Activated CD4-positive, alpha-beta memory T cell treated with anti-CD3 and anti-CD28 coated beads, Interleukin-2, amount 10 ng/mL, durations not matched to agents 7 days and 5 days (primary cell): Measurements from ENCODE around the gene HES7. TPM values are rescaled to one million over a fixed set of nuclear protein-coding genes. Genes with fewer than 3 reads are reported as not detected.

Source experiments
- CTCF ChIA-PET: fragments of 350-600 bp; sonication (Branson Sonifier 250); formaldehyde crosslinking; loops from one replicate; lab custom pipeline; 2021; ENCODE audit warnings: antibody characterized with exemption, inconsistent platforms; lab: Charles Lee
- POLR2A ChIA-PET: fragments of 350-600 bp; sonication (Branson Sonifier 250); formaldehyde crosslinking; loops from one replicate; lab custom pipeline; 2021; ENCODE audit warnings: antibody characterized with exemption; lab: Charles Lee
- DNase-seq: peaks from one replicate; pipeline ENCODE4 v3.0.0-alpha.2; 2020
- H3K27ac Mint-ChIP-seq: one replicate; pipeline ENCODE4 v1.8.0; 2021; ENCODE audit warnings: mild to moderate bottlenecking, mixed read lengths
- H3K27me3 Mint-ChIP-seq: one replicate; pipeline ENCODE4 v1.8.0; 2021; ENCODE audit warnings: mixed read lengths
- H3K36me3 Mint-ChIP-seq: one replicate; pipeline ENCODE4 v1.8.0; 2021; ENCODE audit warnings: low read depth, mixed read lengths
- H3K4me1 Mint-ChIP-seq: one replicate; pipeline ENCODE4 v1.8.0; 2021; ENCODE audit warnings: mixed read lengths
- H3K4me3 Mint-ChIP-seq: one replicate; pipeline ENCODE4 v1.8.0; 2021; ENCODE audit warnings: mild to moderate bottlenecking, mixed read lengths
- H3K9me3 Mint-ChIP-seq: one replicate; pipeline ENCODE4 v1.8.0; 2021; ENCODE audit warnings: mixed read lengths
- total RNA-seq, 2 experiments: library from RNA; stranded (reverse); gene quantifications; one replicate each; pipeline ENCODE4 v1.2.3, GENCODE V29; 2021

The HES7 gene
- total RNA-seq, 2 experiments from 2014 or later, result 1.4 to 1.5 TPM

GRCh38 chr17:8101721-8102120 is 22.2 kb downstream of the HES7 start:
- no peak overlapping the region for H3K4me3 Mint-ChIP-seq
- ChIA-PET POLR2A (interaction anchor here (2.1 kb wide), 1 partner anchor 72 kb away, joined by 6 read pairs; no protein-coding TSS in a partner anchor), CTCF (interaction anchor here (1.0 to 3.5 kb wide), 6 partner anchors 8 to 60 kb away, joined by 3 to 21 read pairs (median 4); partner anchors contain the start of gene ALOXE3)
- no peaks in the 10 kb centered on the region for H3K36me3 Mint-ChIP-seq
- no peak for DNase-seq
- no peaks in the 10 kb centered on the region for H3K9me3 Mint-ChIP-seq
- peaks cover 9% of the 10 kb centered on the region for H3K27me3 Mint-ChIP-seq
- H3K4me1 Mint-ChIP-seq, result peaks cover 8% of the 10 kb centered on the region
- H3K27ac Mint-ChIP-seq, result no peak overlapping the region

GRCh38 chr17:8100763-8101162 is 23.1 kb downstream of the HES7 start:
- H3K27me3 Mint-ChIP-seq, result peaks cover 18% of the 10 kb centered on the region
- H3K9me3 Mint-ChIP-seq, result no peaks in the 10 kb centered on the region
- no peak for DNase-seq
- CTCF ChIA-PET, result interaction anchor here (0.6 to 3.5 kb wide), 7 partner anchors 9 to 38 kb away, joined by 3 to 21 read pairs (median 4); partner anchors contain the start of gene ALOXE3
- no peaks in the 10 kb centered on the region for H3K36me3 Mint-ChIP-seq
- POLR2A ChIA-PET, result interaction anchor here (2.1 kb wide), 1 partner anchor 73 kb away, joined by 6 read pairs; no protein-coding TSS in a partner anchor
- H3K4me3 Mint-ChIP-seq, result no peak overlapping the region
- H3K4me1 Mint-ChIP-seq, result peaks cover 4% of the 10 kb centered on the region
- no peak overlapping the region for H3K27ac Mint-ChIP-seq

- DNase-seq, result no peak
- Mint-ChIP-seq H3K27ac (no peak overlapping the region), H3K4me3 (no peak overlapping the region), H3K4me1 (peaks cover 4% of the 10 kb centered on the region), H3K9me3 (no peaks in the 10 kb centered on the region), H3K27me3 (peaks cover 21% of the 10 kb centered on the region), H3K36me3 (no peaks in the 10 kb centered on the region)
- CTCF ChIA-PET, result interaction anchor here (1.1 to 3.5 kb wide), 5 partner anchors 10 to 38 kb away, joined by 3 to 21 read pairs (median 5); partner anchors contain the start of gene ALOXE3
- POLR2A ChIA-PET, result interaction anchor here (2.1 kb wide), 1 partner anchor 73 kb away, joined by 6 read pairs; no protein-coding TSS in a partner anchor
Measured at GRCh38 chr17:8100111-8100510, 23.8 kb downstream of the HES7 start.

- Mint-ChIP-seq H3K36me3 (no peaks in the 10 kb centered on the region), H3K27me3 (peaks cover 33% of the 10 kb centered on the region), H3K9me3 (no peaks in the 10 kb centered on the region), H3K4me1 (peaks cover 16% of the 10 kb centered on the region), H3K27ac (no peak overlapping the region), H3K4me3 (no peak overlapping the region)
- DNase-seq, result no peak
- ChIA-PET POLR2A (no interaction called here), CTCF (no interaction called here)
Measured at GRCh38 chr17:8096541-8096940, 27.4 kb downstream of the HES7 start.

- Mint-ChIP-seq H3K36me3 (no peaks in the 10 kb centered on the region), H3K4me3 (no peak overlapping the region), H3K4me1 (peaks cover 16% of the 10 kb centered on the region), H3K27me3 (peaks cover 40% of the 10 kb centered on the region), H3K9me3 (no peaks in the 10 kb centered on the region), H3K27ac (no peak overlapping the region)
- CTCF ChIA-PET, result interaction anchor here (3.6 to 3.9 kb wide), 2 partner anchors 15 to 16 kb away, joined by 12 to 67 read pairs; no protein-coding TSS in a partner anchor
- POLR2A ChIA-PET, result no interaction called here
- DNase-seq, result no peak
Measured at GRCh38 chr17:8095361-8095760, 28.5 kb downstream of the HES7 start.

- H3K27ac Mint-ChIP-seq, result no peak overlapping the region
- ChIA-PET POLR2A (interaction anchor here (0.7 to 0.9 kb wide), 2 partner anchors 19 to 36 kb away, joined by 3 read pairs; no protein-coding TSS in a partner anchor), CTCF (interaction anchor here (0.5 to 4.2 kb wide), 9 partner anchors 8 to 687 kb away, joined by 4 to 68 read pairs (median 5); partner anchors contain the start of genes ALOXE3 and TMEM256)
- no peaks in the 10 kb centered on the region for H3K36me3 Mint-ChIP-seq
- H3K4me3 Mint-ChIP-seq, result no peak overlapping the region
- no peaks in the 10 kb centered on the region for H3K9me3 Mint-ChIP-seq
- DNase-seq, result no peak
- peaks cover 45% of the 10 kb centered on the region for H3K27me3 Mint-ChIP-seq
- H3K4me1 Mint-ChIP-seq, result peaks cover 16% of the 10 kb centered on the region
Measured at GRCh38 chr17:8091033-8091687, 32.7 kb downstream of the HES7 start.

GRCh38 chr17:8089728-8090127 is 34.2 kb downstream of the HES7 start:
- H3K9me3 Mint-ChIP-seq, result no peaks in the 10 kb centered on the region
- H3K4me3 Mint-ChIP-seq, result no peak overlapping the region
- DNase-seq, result no peak
- H3K27me3 Mint-ChIP-seq, result peaks cover 32% of the 10 kb centered on the region
- peaks cover 9% of the 10 kb centered on the region for H3K4me1 Mint-ChIP-seq
- ChIA-PET CTCF (interaction anchor here (1.5 to 3.1 kb wide), 4 partner anchors 9 to 29 kb away, joined by 4 to 11 read pairs (median 6); partner anchors contain the start of gene ALOXE3), POLR2A (interaction anchor here (0.9 kb wide), 1 partner anchor 30 kb away, joined by 3 read pairs; no protein-coding TSS in a partner anchor)
- no peak overlapping the region for H3K27ac Mint-ChIP-seq
- H3K36me3 Mint-ChIP-seq, result no peaks in the 10 kb centered on the region

- H3K4me1 Mint-ChIP-seq, result no peaks in the 10 kb centered on the region
- no peak for DNase-seq
- H3K4me3 Mint-ChIP-seq, result no peak overlapping the region
- CTCF ChIA-PET, result interaction anchor here (0.7 to 3.1 kb wide), 4 partner anchors 17 to 231 kb away, joined by 3 to 11 read pairs (median 3); partner anchors contain the start of genes ALOXE3 and NAA38
- H3K27me3 Mint-ChIP-seq, result peaks cover 27% of the 10 kb centered on the region
- no peaks in the 10 kb centered on the region for H3K36me3 Mint-ChIP-seq
- no peak overlapping the region for H3K27ac Mint-ChIP-seq
- POLR2A ChIA-PET, result interaction anchor here (0.8 kb wide), 1 partner anchor 44 kb away, joined by 3 read pairs; no protein-coding TSS in a partner anchor
- no peaks in the 10 kb centered on the region for H3K9me3 Mint-ChIP-seq
Measured at GRCh38 chr17:8087952-8088230, 36.0 kb downstream of the HES7 start.

- Mint-ChIP-seq H3K4me1 (no peaks in the 10 kb centered on the region), H3K27me3 (peaks cover 22% of the 10 kb centered on the region), H3K9me3 (no peaks in the 10 kb centered on the region), H3K4me3 (no peak within 1 kb of the TSS), H3K27ac (no peak within 1 kb of the TSS), H3K36me3 (no peaks in the 10 kb centered on the region)
- CTCF ChIA-PET, result interaction anchor here (0.7 to 3.1 kb wide), 5 partner anchors 12 to 230 kb away, joined by 3 to 11 read pairs (median 3); partner anchors contain the start of genes ALOXE3 and NAA38
- POLR2A ChIA-PET, result interaction anchor here (0.8 to 1.1 kb wide), 2 partner anchors 23 to 44 kb away, joined by 3 read pairs; no protein-coding TSS in a partner anchor
- DNase-seq, result no peak
Measured at GRCh38 chr17:8087075-8087951, 36.6 kb downstream of the HES7 start, which contains the start of gene ALOX12B. Gene ALOX12B (minus strand): TSS chr17:8087716. CDS start chr17:8087442, 274 bp downstream.

GRCh38 chr17:8084250-8084649 is 39.7 kb downstream of the HES7 start:
- Mint-ChIP-seq H3K4me1 (peaks cover 10% of the 10 kb centered on the region), H3K9me3 (no peaks in the 10 kb centered on the region), H3K27me3 (peaks cover 7% of the 10 kb centered on the region), H3K36me3 (no peaks in the 10 kb centered on the region), H3K4me3 (no peak overlapping the region), H3K27ac (no peak overlapping the region)
- POLR2A ChIA-PET, result interaction anchor here (1.3 kb wide), 1 partner anchor 15 kb away, joined by 3 read pairs; no protein-coding TSS in a partner anchor
- DNase-seq, result no peak
- CTCF ChIA-PET, result interaction anchor here (2.0 to 2.9 kb wide), 3 partner anchors 9 to 26 kb away, joined by 8 to 24 read pairs (median 19); no protein-coding TSS in a partner anchor

- ChIA-PET POLR2A (no interaction called here), CTCF (interaction anchor here (0.6 to 2.9 kb wide), 4 partner anchors 8 to 76 kb away, joined by 3 to 24 read pairs (median 14); no protein-coding TSS in a partner anchor)
- DNase-seq, result no peak
- Mint-ChIP-seq H3K4me1 (peaks cover 13% of the 10 kb centered on the region), H3K9me3 (no peaks in the 10 kb centered on the region), H3K4me3 (no peak overlapping the region), H3K36me3 (no peaks in the 10 kb centered on the region), H3K27ac (no peak overlapping the region), H3K27me3 (peaks cover 3% of the 10 kb centered on the region)
Measured at GRCh38 chr17:8082292-8082691, 41.6 kb downstream of the HES7 start.

- no peaks in the 10 kb centered on the region for H3K9me3 Mint-ChIP-seq
- H3K27ac Mint-ChIP-seq, result no peak overlapping the region
- peaks cover 13% of the 10 kb centered on the region for H3K4me1 Mint-ChIP-seq
- peaks cover 3% of the 10 kb centered on the region for H3K27me3 Mint-ChIP-seq
- ChIA-PET POLR2A (no interaction called here), CTCF (interaction anchor here (2.0 to 3.6 kb wide), 4 partner anchors 8 to 28 kb away, joined by 8 to 30 read pairs (median 22); no protein-coding TSS in a partner anchor)
- DNase-seq, result no peak
- H3K4me3 Mint-ChIP-seq, result no peak overlapping the region
- no peaks in the 10 kb centered on the region for H3K36me3 Mint-ChIP-seq
Measured at GRCh38 chr17:8081876-8082275, 42.0 kb downstream of the HES7 start.
